Vagina (tissue), 2 donors: ENCODE results near the gene ZCCHC8. TPM values are rescaled to one million over a fixed set of nuclear protein-coding genes. Genes with fewer than 3 reads are reported as not detected.
"Not testable (repeated sequence)": the region's sequence is repeated elsewhere in the genome, so short reads cannot be mapped to it uniquely, and the experiment has no call there.

ENCODE experiments used
- DNase-seq, 2 donors: peaks; one replicate each; pipeline ENCODE4 v3.0.0-alpha.2; 2017; ENCODE audit errors: extremely low spot score in 2 of 2
- H3K27ac ChIP-seq: fragments of 200-600 bp; sonication (generic); one replicate; pipeline ENCODE4 v1.5.1; 2019
- H3K27me3 ChIP-seq: fragments of 200-600 bp; sonication (generic); one replicate; pipeline ENCODE4 v1.5.1; 2019
- H3K36me3 ChIP-seq, 2 donors: fragments of 200-600 bp; sonication (generic); one replicate each; pipeline ENCODE4 v1.5.1; 2017 to 2019
- H3K4me1 ChIP-seq: fragments of 200-600 bp; sonication (generic); one replicate; pipeline ENCODE4 v1.5.1; 2019
- H3K4me3 ChIP-seq, 2 donors: fragments of 200-600 bp; sonication (generic); 1 replicate in 1 of 2; 2 replicates in 1 of 2; pipeline ENCODE4 v1.5.1; 2016 to 2019
- H3K9me3 ChIP-seq: fragments of 200-600 bp; sonication (generic); one replicate; pipeline ENCODE4 v1.5.1; 2019
- POLR2A ChIP-seq, 2 donors: fragments of 450-650 bp; IDR thresholded peaks; one replicate each; pipeline ENCODE4 v1.6.1; 2017; ENCODE audit warnings: antibody characterized with exemption in 2 of 2, mild to moderate bottlenecking in 2 of 2, moderate library complexity in 2 of 2
- POLR2AphosphoS5 ChIP-seq, 2 donors: sonication (generic); formaldehyde crosslinking; IDR thresholded peaks; one replicate each; pipeline ENCODE4 v1.9.0; 2017; ENCODE audit warnings: antibody characterized with exemption in 2 of 2, mild to moderate bottlenecking in 2 of 2, low read depth in 1 of 2; ENCODE audit not compliant: insufficient read depth in 1 of 2
- intact Hi-C: fragments of 100-400 bp; cut with DNase I; formaldehyde crosslinking; loops from one replicate; pipeline ENCODE4 v1.15.1; 2023
- total RNA-seq: library from RNA; depleted of rRNA; stranded (reverse); fragments of >200 nt; gene quantifications from one replicate; pipeline ENCODE4 v1.2.3, GENCODE V29; 2016
- TF ChIP-seq, protein P1 (sequence below), 3 experiments: fragments of 450-650 bp in 2 of 3; fragments of 200-600 bp in 1 of 3; sonication (generic) in 1 of 3; IDR thresholded peaks; one replicate each; pipeline ENCODE4 v1.5.1; 2017 to 2019; ENCODE audit warnings: antibody characterized with exemption in 3 of 3, mild to moderate bottlenecking in 2 of 3, moderate library complexity in 2 of 3

ZCCHC8 gene
- total RNA-seq, 1 donor from 2014 or later = 28.2 TPM

DNA sequence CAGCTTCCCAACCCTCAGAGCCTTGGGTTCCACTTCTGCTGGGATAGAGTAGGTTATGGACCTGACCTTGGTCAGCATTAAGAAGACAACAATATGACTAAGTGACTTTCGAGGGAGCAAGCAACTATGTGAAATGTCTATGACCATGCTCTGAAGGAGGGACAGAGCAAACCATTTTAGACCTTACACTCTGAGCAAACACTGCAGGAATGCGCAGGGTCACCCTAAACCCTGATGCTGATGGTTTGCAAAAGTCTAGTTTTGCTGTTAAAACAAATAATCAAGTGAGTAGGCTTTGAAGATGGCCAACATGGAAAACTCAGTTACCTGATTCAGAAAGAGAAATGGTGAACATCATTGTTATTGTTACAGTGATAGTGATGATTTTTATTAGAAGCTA is 8.7 kb downstream of the ZCCHC8 start:
- Histone ChIP-seq H3K9me3 (no peaks in the 10 kb centered on the region), H3K4me3 (no peak overlapping the region), H3K27ac (no peak overlapping the region), H3K4me1 (peaks cover 6% of the 10 kb centered on the region), H3K36me3 (peaks cover 0 to 45% of the 10 kb centered on the region in 2 donors), H3K27me3 (no peaks in the 10 kb centered on the region)
- no peak for DNase-seq
- intact Hi-C loops = no loop called here
- TF ChIP-seq POLR2AphosphoS5 (IDR thresholded peaks at IDR 0.05; ENCODE audit: insufficient read depth in 1 of 2, low read depth in 1 of 2) (no peak), POLR2A (IDR thresholded peaks at IDR 0.05) (no peak)
- TF ChIP-seq, protein P1, sequence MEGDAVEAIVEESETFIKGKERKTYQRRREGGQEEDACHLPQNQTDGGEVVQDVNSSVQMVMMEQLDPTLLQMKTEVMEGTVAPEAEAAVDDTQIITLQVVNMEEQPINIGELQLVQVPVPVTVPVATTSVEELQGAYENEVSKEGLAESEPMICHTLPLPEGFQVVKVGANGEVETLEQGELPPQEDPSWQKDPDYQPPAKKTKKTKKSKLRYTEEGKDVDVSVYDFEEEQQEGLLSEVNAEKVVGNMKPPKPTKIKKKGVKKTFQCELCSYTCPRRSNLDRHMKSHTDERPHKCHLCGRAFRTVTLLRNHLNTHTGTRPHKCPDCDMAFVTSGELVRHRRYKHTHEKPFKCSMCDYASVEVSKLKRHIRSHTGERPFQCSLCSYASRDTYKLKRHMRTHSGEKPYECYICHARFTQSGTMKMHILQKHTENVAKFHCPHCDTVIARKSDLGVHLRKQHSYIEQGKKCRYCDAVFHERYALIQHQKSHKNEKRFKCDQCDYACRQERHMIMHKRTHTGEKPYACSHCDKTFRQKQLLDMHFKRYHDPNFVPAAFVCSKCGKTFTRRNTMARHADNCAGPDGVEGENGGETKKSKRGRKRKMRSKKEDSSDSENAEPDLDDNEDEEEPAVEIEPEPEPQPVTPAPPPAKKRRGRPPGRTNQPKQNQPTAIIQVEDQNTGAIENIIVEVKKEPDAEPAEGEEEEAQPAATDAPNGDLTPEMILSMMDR (IDR thresholded peaks at IDR 0.05) = no peak

DNA sequence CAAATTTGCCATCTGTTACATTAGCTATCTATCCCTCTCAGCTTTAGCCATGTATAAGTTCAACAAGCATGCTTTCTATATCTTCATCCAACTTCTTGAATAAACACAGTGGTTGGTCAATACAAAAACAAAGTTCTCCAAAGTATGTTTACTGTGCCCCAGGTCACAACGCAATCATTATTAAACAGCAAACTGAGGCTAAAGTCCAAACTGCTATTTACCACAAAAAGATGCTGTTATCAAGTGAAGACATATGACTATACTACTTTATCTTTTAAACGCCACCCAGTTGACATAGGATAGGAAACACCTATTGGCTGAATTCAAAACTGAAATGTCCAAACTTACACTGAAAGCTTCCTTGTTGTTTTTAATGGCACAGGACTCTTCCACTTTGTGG is 11.7 kb downstream of the ZCCHC8 start:
- intact Hi-C loops = no loop called here
- Histone ChIP-seq H3K27me3 (no peaks in the 10 kb centered on the region), H3K4me1 (no peaks in the 10 kb centered on the region), H3K36me3 (peaks cover 0 to 67% of the 10 kb centered on the region in 2 donors), H3K27ac (no peak overlapping the region), H3K4me3 (no peak overlapping the region), H3K9me3 (no peaks in the 10 kb centered on the region)
- no peak for DNase-seq
- TF ChIP-seq, protein P1 (IDR thresholded peaks at IDR 0.05) = no peak
- TF ChIP-seq POLR2AphosphoS5 (IDR thresholded peaks at IDR 0.05; ENCODE audit: insufficient read depth in 1 of 2, low read depth in 1 of 2) (no peak), POLR2A (IDR thresholded peaks at IDR 0.05) (no peak)

DNA sequence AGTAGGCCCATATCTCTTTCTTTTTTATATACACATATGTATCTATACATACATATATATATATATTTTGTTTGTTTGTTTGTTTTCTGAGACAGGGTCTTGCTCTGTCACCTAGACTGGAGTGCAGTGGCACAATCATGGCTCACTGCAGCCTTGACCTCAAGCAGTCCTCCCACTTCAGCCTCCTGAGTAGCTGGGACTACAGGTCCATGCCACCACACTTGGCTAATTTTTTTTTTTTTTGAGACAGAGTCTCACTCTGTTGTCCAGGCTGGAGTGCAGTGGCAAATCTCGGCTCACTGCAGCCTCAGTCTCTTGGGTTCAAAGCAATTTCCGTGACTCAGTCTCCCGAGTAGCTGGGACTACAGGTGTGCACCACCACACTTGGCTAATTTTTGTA is 12.9 kb downstream of the ZCCHC8 start:
- intact Hi-C loops, DNase-seq, H3K4me3 ChIP-seq, H3K9me3 ChIP-seq, H3K4me1 ChIP-seq, H3K27me3 ChIP-seq, H3K27ac ChIP-seq: not testable (repeated sequence)
- peaks cover 0 to 77% of the 10 kb centered on the region in 2 donors for H3K36me3 ChIP-seq

DNA sequence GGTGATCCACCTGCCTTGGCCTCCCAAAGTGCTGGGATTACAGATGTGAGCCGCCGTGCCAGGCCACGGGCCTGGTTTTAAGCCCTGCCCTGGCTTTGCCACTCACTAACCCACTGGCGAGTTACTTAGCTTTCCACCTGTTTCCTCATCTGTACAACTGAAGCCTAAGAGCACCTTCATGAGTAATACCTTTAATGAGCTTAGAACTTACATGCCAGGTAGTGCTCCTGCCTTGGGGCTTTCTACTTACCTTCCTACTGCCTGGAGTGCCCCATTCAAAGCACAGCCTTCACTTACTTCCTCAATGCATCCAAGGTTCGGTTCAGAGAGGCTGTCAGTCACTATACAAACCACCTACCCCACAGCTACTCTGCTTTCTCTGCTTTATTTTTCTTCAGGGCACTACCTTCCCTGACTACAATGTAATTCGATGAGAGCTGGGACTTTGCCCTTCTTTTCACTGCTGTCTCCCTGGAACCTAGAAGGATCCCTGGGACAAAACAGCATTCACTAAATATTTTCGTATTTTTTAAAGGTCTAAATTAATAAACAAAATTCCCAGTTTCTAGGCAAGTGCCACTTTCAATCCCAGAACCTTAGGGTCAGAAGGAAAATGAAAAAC is 13.8 kb downstream of the ZCCHC8 start:
- TF ChIP-seq POLR2A (IDR thresholded peaks at IDR 0.05) (no peak), POLR2AphosphoS5 (IDR thresholded peaks at IDR 0.05; ENCODE audit: insufficient read depth in 1 of 2, low read depth in 1 of 2) (no peak)
- TF ChIP-seq, protein P1 (IDR thresholded peaks at IDR 0.05) = no peak
- Histone ChIP-seq H3K4me3 (no peak overlapping the region), H3K9me3 (no peaks in the 10 kb centered on the region), H3K4me1 (no peaks in the 10 kb centered on the region), H3K27me3 (no peaks in the 10 kb centered on the region), H3K36me3 (peaks cover 0 to 75% of the 10 kb centered on the region in 2 donors), H3K27ac (no peak overlapping the region)
- intact Hi-C loops = no loop called here
- DNase-seq = no peak

DNA sequence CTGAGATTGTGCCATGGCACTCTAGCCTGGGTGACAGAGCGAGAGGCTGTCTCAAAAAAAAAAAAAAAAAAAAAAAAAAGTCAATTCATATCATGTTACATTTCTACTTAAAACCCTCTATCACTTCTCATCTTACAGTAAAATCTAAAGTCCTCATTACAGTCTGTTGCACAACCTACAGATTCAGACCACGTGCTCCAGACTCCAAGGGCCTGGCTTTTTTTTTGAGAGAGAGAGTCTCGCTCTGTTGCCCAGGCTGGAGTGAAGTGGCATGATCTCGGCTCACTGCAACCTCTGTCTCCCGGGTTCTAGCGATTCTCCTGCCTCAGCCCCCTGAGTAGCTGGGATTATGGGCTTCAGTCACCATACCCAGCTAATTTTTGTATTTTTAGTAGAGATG is 14.4 kb downstream of the ZCCHC8 start:
- H3K27ac ChIP-seq, H3K27me3 ChIP-seq, H3K9me3 ChIP-seq, intact Hi-C loops, H3K4me3 ChIP-seq, DNase-seq, H3K4me1 ChIP-seq: not testable (repeated sequence)
- peaks cover 0 to 78% of the 10 kb centered on the region in 2 donors for H3K36me3 ChIP-seq

DNA sequence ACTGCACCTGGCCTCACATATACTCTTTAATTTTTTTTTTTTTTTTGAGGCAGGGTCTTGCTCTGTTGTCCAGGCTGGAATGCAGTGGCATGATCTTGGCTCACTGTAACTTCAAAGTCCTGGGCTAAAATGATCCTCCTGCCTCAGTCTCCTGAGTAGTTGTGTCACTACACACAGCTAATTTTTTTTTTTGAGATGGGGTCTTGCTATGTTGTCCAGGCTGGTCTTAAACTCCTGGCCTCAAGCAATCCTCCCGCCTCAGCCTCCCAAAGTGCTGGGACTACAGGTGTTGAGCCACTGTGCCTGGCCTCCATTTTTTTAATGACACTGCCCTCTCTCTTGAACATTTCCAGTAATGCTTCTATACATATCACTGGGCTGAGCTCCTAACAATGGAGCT is 16.3 kb downstream of the ZCCHC8 start:
- intact Hi-C loops, H3K4me3 ChIP-seq, DNase-seq, H3K4me1 ChIP-seq, H3K9me3 ChIP-seq, H3K27me3 ChIP-seq, H3K27ac ChIP-seq: not testable (repeated sequence)
- H3K36me3 ChIP-seq = peaks cover 0 to 86% of the 10 kb centered on the region in 2 donors
